Trophoblast cell (in vitro differentiated cells and primary cell): ENCODE data around the gene SRM.
"Not testable (repeated sequence)": the region's sequence is repeated elsewhere in the genome, so short reads cannot be mapped to it uniquely, and the experiment has no call there.

Source experiments
- DNase-seq, 2 donors: peaks; one replicate each; pipeline ENCODE4 v3.0.0-alpha.2; 2016
- H2AFZ ChIP-seq: 2 replicates; pipeline ENCODE4 v1.6.1; 2013; ENCODE audit warnings: low read length, moderate library complexity, mild to moderate bottlenecking; ENCODE audit not compliant: insufficient read depth, poor library complexity
- H2AK5ac ChIP-seq: 2 replicates; pipeline ENCODE4 v1.6.1; 2013; ENCODE audit warnings: mild to moderate bottlenecking, low read length
- H2BK120ac ChIP-seq: 2 replicates; pipeline ENCODE4 v1.6.1; 2013; ENCODE audit warnings: low read length, mild to moderate bottlenecking, moderate library complexity; ENCODE audit not compliant: insufficient read depth, poor library complexity
- H2BK12ac ChIP-seq: 2 replicates; pipeline ENCODE4 v1.6.1; 2013; ENCODE audit warnings: mild to moderate bottlenecking, low read length, moderate library complexity
- H2BK5ac ChIP-seq: 2 replicates; pipeline ENCODE4 v1.6.1; 2013; ENCODE audit warnings: low read length, low read depth, moderate library complexity, mild to moderate bottlenecking; ENCODE audit not compliant: poor library complexity
- H3K14ac ChIP-seq: 2 replicates; pipeline ENCODE4 v1.6.1; 2013; ENCODE audit warnings: mild to moderate bottlenecking, low read length
- H3K18ac ChIP-seq: 2 replicates; pipeline ENCODE4 v1.6.1; 2013; ENCODE audit warnings: mild to moderate bottlenecking, low read length
- H3K23ac ChIP-seq: 2 replicates; pipeline ENCODE4 v1.6.1; 2013; ENCODE audit warnings: low read length
- H3K27ac ChIP-seq: 2 replicates; pipeline ENCODE4 v1.5.1; 2013; ENCODE audit warnings: low read depth, mild to moderate bottlenecking, inconsistent platforms, low read length, moderate library complexity
- H3K27me3 ChIP-seq: 2 replicates; pipeline ENCODE4 v1.6.1; 2013; ENCODE audit warnings: inconsistent platforms, mild to moderate bottlenecking, low read length, moderate library complexity; ENCODE audit not compliant: insufficient read depth
- H3K36me3 ChIP-seq, 2 experiments: 1 replicate in 1 of 2; 2 replicates in 1 of 2; pipeline ENCODE4 v1.6.1; 2013; ENCODE audit warnings: low read length in 2 of 2, mild to moderate bottlenecking in 2 of 2, moderate library complexity in 1 of 2; ENCODE audit not compliant: insufficient read depth in 2 of 2, control insufficient read depth in 1 of 2
- H3K4ac ChIP-seq: 2 replicates; pipeline ENCODE4 v1.6.1; 2013; ENCODE audit warnings: low read depth, mild to moderate bottlenecking, low read length, moderate library complexity
- H3K4me1 ChIP-seq, 2 experiments: 1 replicate in 1 of 2; 2 replicates in 1 of 2; pipeline ENCODE4 v1.6.1; 2013; ENCODE audit warnings: low read length in 2 of 2, mild to moderate bottlenecking in 2 of 2, moderate library complexity in 1 of 2; ENCODE audit not compliant: insufficient read depth in 2 of 2, control insufficient read depth in 1 of 2
- H3K4me2 ChIP-seq: 2 replicates; pipeline ENCODE4 v1.6.1; 2013; ENCODE audit warnings: inconsistent platforms, mild to moderate bottlenecking, low read length, moderate library complexity
- H3K4me3 ChIP-seq: 2 replicates; pipeline ENCODE4 v1.5.1; 2013; ENCODE audit warnings: mild to moderate bottlenecking, low read depth, low read length, inconsistent platforms
- H3K79me1 ChIP-seq: one replicate; pipeline ENCODE4 v1.6.1; 2013; ENCODE audit warnings: low read length
- H3K79me2 ChIP-seq: 2 replicates; pipeline ENCODE4 v1.6.1; 2013; ENCODE audit warnings: low read length, mild to moderate bottlenecking; ENCODE audit not compliant: control insufficient read depth, insufficient read depth, poor library complexity
- H3K9ac ChIP-seq: 2 replicates; pipeline ENCODE4 v1.6.1; 2013; ENCODE audit warnings: mild to moderate bottlenecking, low read length
- H3K9me3 ChIP-seq: 2 replicates; pipeline ENCODE4 v1.6.1; 2013; ENCODE audit warnings: low read depth, mild to moderate bottlenecking, control low read depth, inconsistent platforms, low read length; ENCODE audit not compliant: insufficient read depth
- H4K12ac ChIP-seq: 2 replicates; pipeline ENCODE4 v1.6.1; 2013; ENCODE audit warnings: low read depth, mild to moderate bottlenecking, low read length, moderate library complexity
- H4K8ac ChIP-seq: 2 replicates; pipeline ENCODE4 v1.6.1; 2013; ENCODE audit warnings: low read depth, mild to moderate bottlenecking, low read length, moderate library complexity
- H4K91ac ChIP-seq: one replicate; pipeline ENCODE4 v1.6.1; 2013; ENCODE audit warnings: low read depth, mild to moderate bottlenecking, low read length, moderate library complexity
- WGBS: extraction: QIAGEN DNeasy Blood & Tissue Kit; methylation state at CpG from one replicate; pipeline ENCODE4 v1.1.7; 2013; ENCODE audit warnings: missing lambda C conversion rate; ENCODE audit not compliant: insufficient read length, insufficient coverage; ENCODE audit errors: extremely low coverage; 5-methylcytosine and 5-hydroxymethylcytosine counted together

The SRM gene

DNA sequence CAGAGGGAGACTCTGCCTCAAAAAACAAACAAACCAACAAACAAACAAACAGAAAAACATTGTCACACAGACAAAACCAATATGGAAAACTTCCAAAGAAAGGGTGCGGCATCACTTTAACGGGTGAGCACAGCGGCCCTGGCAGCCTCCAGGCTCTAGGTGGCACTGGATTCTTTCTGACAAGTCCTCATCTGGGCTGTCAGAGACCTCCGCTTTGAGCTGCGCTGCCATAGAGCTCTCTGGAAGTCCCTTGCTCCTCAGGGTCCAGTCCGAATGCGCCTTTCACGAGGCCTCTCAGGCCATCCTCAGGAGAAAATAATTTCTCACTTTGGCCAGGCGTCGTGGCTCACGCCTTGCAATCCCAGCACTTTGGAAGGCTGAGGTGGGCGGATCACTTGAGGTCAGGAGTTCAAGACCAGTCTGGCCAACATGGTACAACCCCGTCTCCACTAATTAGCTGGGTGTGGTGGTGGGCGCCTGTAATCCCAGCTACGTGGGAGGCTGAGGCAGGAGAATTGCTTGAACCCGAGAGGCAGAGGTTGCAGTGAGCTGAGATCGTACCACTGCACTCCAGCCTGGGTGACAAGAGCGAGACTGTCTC lies 4.2 kb upstream of the SRM start:
- not testable (repeated sequence) for H3K23ac ChIP-seq, H3K4ac ChIP-seq, H4K91ac ChIP-seq, H3K4me3 ChIP-seq, H2AFZ ChIP-seq, H3K14ac ChIP-seq, H4K8ac ChIP-seq, H3K27me3 ChIP-seq, H2BK12ac ChIP-seq, H3K4me1 ChIP-seq, H3K4me2 ChIP-seq, H3K9ac ChIP-seq, H3K79me1 ChIP-seq, H2BK120ac ChIP-seq, H3K18ac ChIP-seq, H2BK5ac ChIP-seq, H2AK5ac ChIP-seq, H3K79me2 ChIP-seq, H3K9me3 ChIP-seq, H3K27ac ChIP-seq, DNase-seq, H4K12ac ChIP-seq
- H3K36me3 ChIP-seq: peaks cover 42 to 44% of the 10 kb centered on the region in 2 experiments
- no CpG with 5 or more reads among the region's 18 CpGs for WGBS

DNA sequence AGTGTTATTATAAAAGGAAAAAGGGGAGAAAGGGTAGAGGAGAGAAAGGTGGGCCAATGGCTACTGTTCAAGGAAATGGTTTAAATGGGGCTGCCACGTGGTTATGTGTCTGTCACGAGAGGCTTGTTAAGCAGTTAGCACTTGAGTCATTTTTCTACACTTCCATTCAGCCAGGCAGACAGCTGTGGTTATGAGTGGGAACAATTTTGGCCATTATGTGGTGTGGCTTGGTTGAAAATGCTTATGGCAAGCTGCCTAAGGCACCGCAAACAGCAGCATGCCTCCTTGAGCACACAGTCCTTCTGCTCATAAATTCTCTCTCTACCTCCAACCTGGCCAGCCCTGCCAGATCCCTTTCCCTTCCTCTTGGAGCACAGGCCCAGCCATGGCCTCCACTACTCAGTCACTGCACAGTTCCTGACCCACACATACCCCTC lies 3.2 kb upstream of the SRM start:
- H3K4me2 ChIP-seq: no peak overlapping the region
- H3K79me2 ChIP-seq: peaks cover 9% of the 10 kb centered on the region
- peaks cover 0 to 11% of the 10 kb centered on the region in 2 experiments for H3K4me1 ChIP-seq
- H2BK5ac ChIP-seq: no peak overlapping the region
- peaks cover 33 to 34% of the 10 kb centered on the region in 2 experiments for H3K36me3 ChIP-seq
- H3K4ac ChIP-seq: no peak overlapping the region
- H3K18ac ChIP-seq: no peak overlapping the region
- DNase-seq: no peak
- H3K9ac ChIP-seq: no peak overlapping the region
- H2BK120ac ChIP-seq: no peak overlapping the region
- no peak overlapping the region for H4K12ac ChIP-seq
- H3K4me3 ChIP-seq: no peak overlapping the region
- peaks cover 2% of the 10 kb centered on the region for H3K79me1 ChIP-seq
- H2BK12ac ChIP-seq: no peak overlapping the region
- no peak overlapping the region for H3K27ac ChIP-seq
- H2AK5ac ChIP-seq: no peak overlapping the region
- no peak overlapping the region for H3K23ac ChIP-seq
- no peaks in the 10 kb centered on the region for H3K9me3 ChIP-seq
- WGBS: no CpG with 5 or more reads among the region's 3 CpGs
- no peak overlapping the region for H4K8ac ChIP-seq
- H2AFZ ChIP-seq: no peak overlapping the region
- no peak overlapping the region for H4K91ac ChIP-seq
- H3K14ac ChIP-seq: no peak overlapping the region
- H3K27me3 ChIP-seq: no peaks in the 10 kb centered on the region

DNA sequence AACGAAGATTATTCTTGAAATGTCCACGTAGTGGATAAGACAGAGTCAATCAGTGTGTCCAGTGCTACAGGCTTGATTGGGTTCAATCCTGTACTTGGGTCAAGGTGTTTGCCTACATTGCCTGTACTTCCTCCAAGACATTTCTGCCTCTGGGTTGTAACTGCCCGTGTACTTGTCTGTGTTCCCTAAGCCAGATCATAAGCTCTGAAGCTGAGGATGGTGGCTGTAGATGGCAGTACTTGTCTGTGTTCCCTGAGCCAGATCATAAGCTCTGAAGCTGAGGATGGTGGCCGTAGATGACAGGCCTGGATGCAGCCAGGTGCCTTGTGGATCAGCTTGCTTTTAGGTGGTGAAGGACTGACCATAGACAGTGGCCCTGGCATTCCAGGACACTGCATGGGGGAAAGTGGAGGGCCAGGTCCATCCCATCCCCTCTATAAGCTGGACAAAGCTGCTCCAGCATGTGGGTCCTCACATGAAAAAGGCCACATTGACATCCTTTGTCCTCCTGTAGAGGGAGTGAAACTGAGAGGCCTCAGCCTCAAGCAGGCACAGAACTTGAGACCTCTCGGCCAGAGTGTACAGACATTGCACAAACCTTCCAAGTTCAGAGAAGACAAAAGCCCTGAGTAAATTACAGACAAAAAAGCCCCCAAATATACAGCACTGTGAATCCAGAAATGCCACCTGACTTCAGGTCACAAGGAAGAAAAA lies 2.0 kb upstream of the SRM start:
- H4K8ac ChIP-seq: no peak overlapping the region
- no peak overlapping the region for H3K23ac ChIP-seq
- no peak overlapping the region for H2AFZ ChIP-seq
- H2BK12ac ChIP-seq: no peak overlapping the region
- no peak overlapping the region for H3K18ac ChIP-seq
- no peak overlapping the region for H3K4me2 ChIP-seq
- no peak overlapping the region for H3K9ac ChIP-seq
- H4K12ac ChIP-seq: no peak overlapping the region
- WGBS: no CpG with 5 or more reads among the region's 5 CpGs
- peaks cover 26 to 30% of the 10 kb centered on the region in 2 experiments for H3K36me3 ChIP-seq
- no peak overlapping the region for H2AK5ac ChIP-seq
- H3K4ac ChIP-seq: no peak overlapping the region
- H4K91ac ChIP-seq: no peak overlapping the region
- no peak overlapping the region for H2BK120ac ChIP-seq
- no peak overlapping the region for H3K27ac ChIP-seq
- H3K14ac ChIP-seq: no peak overlapping the region
- H3K79me1 ChIP-seq: peaks cover 2% of the 10 kb centered on the region
- no peaks in the 10 kb centered on the region for H3K9me3 ChIP-seq
- H2BK5ac ChIP-seq: no peak overlapping the region
- H3K4me1 ChIP-seq: peaks cover 0 to 11% of the 10 kb centered on the region in 2 experiments
- no peaks in the 10 kb centered on the region for H3K27me3 ChIP-seq
- peaks cover 9% of the 10 kb centered on the region for H3K79me2 ChIP-seq
- no peak overlapping the region for H3K4me3 ChIP-seq
- no peak for DNase-seq

DNA sequence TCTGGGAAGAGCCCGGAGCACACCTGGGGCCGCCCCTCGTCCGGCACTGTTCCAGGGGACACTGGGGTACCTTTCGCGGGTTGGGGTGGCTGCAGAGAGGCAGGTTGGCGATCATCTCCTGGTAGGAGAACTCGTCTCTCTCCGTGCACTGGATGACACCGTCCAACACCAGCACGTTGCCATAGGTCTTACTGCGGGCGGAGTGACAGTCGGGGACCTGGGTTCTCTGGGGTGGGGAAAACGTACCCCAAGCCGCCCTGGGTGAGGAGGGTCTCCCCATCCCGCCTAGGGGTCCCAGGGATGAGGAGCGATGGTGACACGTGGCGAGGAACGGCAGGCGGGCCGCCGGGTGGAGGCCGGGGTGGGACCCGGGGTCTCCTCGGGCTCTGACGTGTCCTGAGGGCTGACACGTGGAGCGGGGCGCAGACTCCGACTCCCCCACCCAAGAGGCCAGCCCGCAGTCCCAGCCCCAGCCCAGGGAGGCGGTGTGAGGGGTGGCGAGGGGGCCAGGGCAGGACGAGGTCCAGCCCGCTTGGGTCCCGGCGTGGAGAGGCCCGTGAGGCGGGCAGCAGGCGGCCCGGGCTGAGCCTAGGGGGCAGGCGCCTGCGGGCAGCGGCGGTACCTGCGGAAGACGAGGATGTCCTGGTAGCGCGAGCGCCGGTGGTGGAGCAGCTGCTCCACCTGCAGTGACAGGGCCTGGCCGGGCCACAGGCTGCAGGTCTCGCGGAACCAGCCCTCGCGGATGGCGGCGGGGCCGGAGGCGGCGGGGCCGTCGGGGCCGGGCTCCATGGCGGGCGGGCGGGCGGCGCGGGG lies 457 bp downstream of the SRM start:
- peak; percentile 32 to 62 for DNase-seq
- Histone ChIP-seq H3K4me3 (peak overlapping the region; percentile 89), H4K12ac (no peak overlapping the region), H2AK5ac (no peak overlapping the region), H3K4me2 (peak overlapping the region; percentile 68), H4K91ac (peak overlapping the region; percentile 64), H2BK120ac (no peak overlapping the region), H3K36me3 (peaks cover 26 to 27% of the 10 kb centered on the region in 2 experiments), H3K14ac (peak overlapping the region; percentile 74), H3K4me1 (peaks cover 0 to 11% of the 10 kb centered on the region in 2 experiments), H2AFZ (peak overlapping the region; percentile 87), H3K27ac (no peak overlapping the region), H3K79me2 (peaks cover 9% of the 10 kb centered on the region), H3K9ac (peak overlapping the region; percentile 81), H3K23ac (no peak overlapping the region), H3K4ac (peak overlapping the region; percentile 41), H3K9me3 (no peaks in the 10 kb centered on the region), H4K8ac (peak overlapping the region; percentile 64), H3K18ac (peak overlapping the region; percentile 13), H2BK5ac (peak overlapping the region; percentile 14), H3K79me1 (peaks cover 2% of the 10 kb centered on the region), H3K27me3 (no peaks in the 10 kb centered on the region), H2BK12ac (no peak overlapping the region)
- WGBS: no CpG with 5 or more reads among the region's 72 CpGs
